GM12872 (cell line): ENCODE data around the gene RBM19.

Experiments
- CTCF ChIP-seq: IDR thresholded peaks from 3 replicates; pipeline ENCODE4 v1.5.1; 2011; ENCODE audit warnings: low read depth, mild to moderate bottlenecking, low read length, moderate library complexity; ENCODE audit not compliant: insufficient read depth

The RBM19 gene

GRCh38 chr12:113854385-113855142, 111.6 kb downstream of the RBM19 start:
- no peak for TF ChIP-seq CTCF

- no peak for TF ChIP-seq CTCF
Observed at GRCh38 chr12:113853491-113853890, 112.6 kb downstream of the RBM19 start.

- no peak for TF ChIP-seq CTCF
Observed at GRCh38 chr12:113852695-113853490, 113.2 kb downstream of the RBM19 start.

- TF ChIP-seq CTCF: no peak
Observed at GRCh38 chr12:113852264-113852663, 113.9 kb downstream of the RBM19 start.

GRCh38 chr12:113850309-113851056, 115.6 kb downstream of the RBM19 start:
- TF ChIP-seq CTCF: no peak

- no peak for TF ChIP-seq CTCF
Observed at GRCh38 chr12:113847856-113848255, 118.3 kb downstream of the RBM19 start.
